H1 (cell line): ENCODE results near the gene CPNE8. TPM values are rescaled to one million over a fixed set of nuclear protein-coding genes. Genes with fewer than 3 reads are reported as not detected.

Experiments
- CTCF ChIA-PET: fragments of 300-600 bp; sonication (Branson Sonifier 250); formaldehyde crosslinking; loops from one replicate; lab custom pipeline; 2021; ENCODE audit not compliant: partially characterized antibody; lab: Charles Lee
- POLR2A ChIA-PET: fragments of 300-600 bp; sonication (Branson Sonifier 250); formaldehyde crosslinking; loops from one replicate; lab custom pipeline; 2021; ENCODE audit warnings: inconsistent platforms; ENCODE audit not compliant: partially characterized antibody; lab: Charles Lee
- DNase-seq, 2 experiments: peaks; one replicate each; pipeline versions ENCODE4 v3.0.0 to v3.0.0-alpha.2; 2010 to 2022; ENCODE audit warnings: low spot score in 2 of 2, low read depth in 1 of 2, mixed read lengths in 1 of 2
- FAIRE-seq: peaks from 2 replicates; lab custom pipeline; 2011; peaks lifted over from hg19 to GRCh38; lab: Jason Lieb, UNC
- H2AFZ ChIP-seq: 2 replicates; pipeline ENCODE4 v1.8.1; 2012; ENCODE audit warnings: low read length, inconsistent platforms
- H2AK5ac ChIP-seq: 2 replicates; pipeline ENCODE4 v1.6.1; 2013; ENCODE audit warnings: low read depth, low read length
- H2BK120ac ChIP-seq: replicated peaks from 2 replicates; pipeline ENCODE3; 2013; ENCODE audit warnings: low read depth, low read length, inconsistent platforms
- H2BK12ac ChIP-seq: 2 replicates; pipeline ENCODE4 v1.6.1; 2013; ENCODE audit warnings: low read depth, low read length
- H2BK15ac ChIP-seq: 2 replicates; pipeline ENCODE4 v1.6.1; 2013; ENCODE audit warnings: low read length
- H2BK20ac ChIP-seq: 2 replicates; pipeline ENCODE4 v1.6.1; 2013; ENCODE audit warnings: low read length
- H2BK5ac ChIP-seq: 2 replicates; pipeline ENCODE4 v1.6.1; 2013; ENCODE audit warnings: low read depth, low read length
- H3K14ac ChIP-seq: 2 replicates; pipeline ENCODE4 v1.6.1; 2013; ENCODE audit warnings: inconsistent platforms; ENCODE audit not compliant: insufficient read length
- H3K18ac ChIP-seq: 2 replicates; pipeline ENCODE4 v1.6.1; 2013; ENCODE audit warnings: low read length; ENCODE audit errors: extremely low read depth
- H3K23ac ChIP-seq: 2 replicates; pipeline ENCODE4 v1.6.1; 2013; ENCODE audit warnings: inconsistent platforms; ENCODE audit not compliant: insufficient read length
- H3K23me2 ChIP-seq: 2 replicates; pipeline ENCODE4 v1.6.1; 2013; ENCODE audit warnings: low read depth, low read length
- H3K27ac ChIP-seq: 2 replicates; pipeline ENCODE4 v1.6.1; 2011; ENCODE audit warnings: low read depth, low read length, inconsistent platforms
- H3K27me3 ChIP-seq, 4 experiments: replicated peaks in 1 of 4; 1 replicate in 1 of 4; 2 replicates in 3 of 4; pipeline versions ENCODE4 v1.6.1 to v1.8.1; 2011 to 2013; ENCODE audit warnings: low read length in 3 of 4, mild to moderate bottlenecking in 3 of 4, inconsistent platforms in 2 of 4, mixed read lengths in 2 of 4, moderate library complexity in 1 of 4; ENCODE audit not compliant: control insufficient read depth in 3 of 4, insufficient read depth in 3 of 4; ENCODE audit errors: extremely low read depth in 1 of 4
- H3K36me3 ChIP-seq, 4 experiments: 2 replicates each; pipeline versions ENCODE4 v1.6.1 to v1.8.1; 2011 to 2013; ENCODE audit warnings: mild to moderate bottlenecking in 4 of 4, low read length in 3 of 4, moderate library complexity in 2 of 4, control low read depth in 1 of 4, inconsistent platforms in 1 of 4; ENCODE audit not compliant: insufficient read depth in 4 of 4, control insufficient read depth in 2 of 4
- H3K4ac ChIP-seq: replicated peaks from 2 replicates; pipeline ENCODE3; 2013; ENCODE audit warnings: low read length, low read depth, mixed read lengths, inconsistent platforms; ENCODE audit not compliant: insufficient read length
- H3K4me1 ChIP-seq, 4 experiments: replicated peaks in 1 of 4; 1 replicate in 1 of 4; 2 replicates in 3 of 4; pipeline versions ENCODE4 v1.6.1 to v1.8.1; 2011 to 2013; ENCODE audit warnings: low read length in 3 of 4, inconsistent platforms in 2 of 4, mixed read lengths in 1 of 4; ENCODE audit not compliant: insufficient read depth in 4 of 4, control insufficient read depth in 3 of 4
- H3K4me2 ChIP-seq, 2 experiments: 2 replicates each; pipeline versions ENCODE4 v1.6.1 to v1.8.1; 2011 to 2013; ENCODE audit warnings: low read depth in 2 of 2, low read length in 2 of 2, control low read depth in 1 of 2, inconsistent platforms in 1 of 2, mild to moderate bottlenecking in 1 of 2; ENCODE audit not compliant: insufficient read depth in 1 of 2
- H3K4me3 ChIP-seq, 4 experiments: fragments of 200-600, 300-600 bp in 1 of 4; sonication (generic), shearing (Covaris generic), sonication (Bioruptor Twin) in 1 of 4; 2 replicates each; pipeline versions ENCODE4 v1.5.1 to v1.8.1; 2011 to 2016; ENCODE audit warnings: low read length in 4 of 4, low read depth in 3 of 4, control low read depth in 2 of 4, inconsistent platforms in 2 of 4, mild to moderate bottlenecking in 2 of 4, mixed read lengths in 1 of 4, moderate library complexity in 1 of 4; ENCODE audit not compliant: insufficient read depth in 2 of 4; ENCODE audit errors: extremely low read depth in 1 of 4
- H3K56ac ChIP-seq: replicated peaks from 2 replicates; pipeline ENCODE3; 2013; ENCODE audit warnings: low read depth, mild to moderate bottlenecking, mixed read lengths, low read length, inconsistent platforms; ENCODE audit not compliant: insufficient read length
- H3K79me1 ChIP-seq: 2 replicates; pipeline ENCODE4 v1.6.1; 2013; ENCODE audit warnings: low read depth, low read length, control low read depth
- H3K79me2 ChIP-seq, 2 experiments: 2 replicates each; pipeline versions ENCODE4 v1.6.1 to v1.8.1; 2012 to 2013; ENCODE audit warnings: low read length in 2 of 2, mild to moderate bottlenecking in 2 of 2, inconsistent platforms in 1 of 2; ENCODE audit not compliant: insufficient read depth in 2 of 2, control insufficient read depth in 1 of 2
- H3K9ac ChIP-seq, 4 experiments: replicated peaks in 1 of 4; 1 replicate in 1 of 4; 2 replicates in 3 of 4; pipeline versions ENCODE4 v1.6.1 to v1.8.1; 2011 to 2013; ENCODE audit warnings: low read depth in 3 of 4, low read length in 3 of 4, control low read depth in 2 of 4, mild to moderate bottlenecking in 2 of 4, moderate library complexity in 2 of 4, inconsistent platforms in 1 of 4; ENCODE audit errors: extremely low read depth in 1 of 4
- H3K9me3 ChIP-seq, 2 experiments: 2 replicates each; pipeline versions ENCODE4 v1.6.1 to v1.8.1; 2012 to 2013; ENCODE audit warnings: mild to moderate bottlenecking in 2 of 2, moderate library complexity in 2 of 2, control low read depth in 1 of 2, inconsistent platforms in 1 of 2, low read depth in 1 of 2, low read length in 1 of 2, mixed read lengths in 1 of 2; ENCODE audit not compliant: insufficient read depth in 2 of 2
- H4K20me1 ChIP-seq, 2 experiments: replicated peaks in 1 of 2; 2 replicates each; pipeline versions ENCODE3 to v1.8.1; 2011 to 2013; ENCODE audit warnings: inconsistent platforms in 2 of 2, low read length in 2 of 2, mild to moderate bottlenecking in 1 of 2; ENCODE audit not compliant: insufficient read depth in 2 of 2, control insufficient read depth in 1 of 2
- H4K5ac ChIP-seq: 2 replicates; pipeline ENCODE4 v1.6.1; 2013; ENCODE audit warnings: low read length, low read depth, mixed read lengths, inconsistent platforms; ENCODE audit not compliant: insufficient read length
- H4K8ac ChIP-seq: 2 replicates; pipeline ENCODE4 v1.8.0; 2013; ENCODE audit warnings: mild to moderate bottlenecking, moderate library complexity, low read length, inconsistent platforms; ENCODE audit not compliant: insufficient read depth; ENCODE audit errors: extremely low read depth
- H4K91ac ChIP-seq: replicated peaks from 2 replicates; pipeline ENCODE3; 2013; ENCODE audit warnings: low read length, mixed read lengths, inconsistent platforms; ENCODE audit not compliant: insufficient read length
- GABPA ChIP-seq: IDR thresholded peaks from 2 replicates; pipeline ENCODE4 v1.6.1; 2011; ENCODE audit warnings: mild to moderate bottlenecking, low read length, moderate library complexity, borderline replicate concordance; ENCODE audit not compliant: insufficient read depth
- SIN3A ChIP-seq, 2 experiments: IDR thresholded peaks in 1 of 2; conservative IDR thresholded peaks in 1 of 2; 2 replicates each; pipeline ENCODE4 v1.6.1; 2011 to 2012; ENCODE audit warnings: low read length in 2 of 2, improper control_type of control experiment in 1 of 2, low read depth in 1 of 2, mild to moderate bottlenecking in 1 of 2
- SUZ12 ChIP-seq: fragments of 200-600 bp; sonication (generic); IDR thresholded peaks from 2 replicates; pipeline ENCODE4 v1.6.1; 2012; ENCODE audit warnings: mild to moderate bottlenecking, inconsistent platforms, low read length, moderate library complexity, mixed read lengths
- TAF7 ChIP-seq: optimal IDR thresholded peaks from 2 replicates; pipeline ENCODE3; 2011; ENCODE audit warnings: low read depth, mild to moderate bottlenecking, inconsistent platforms, low read length, moderate library complexity, borderline replicate concordance
- WGBS, 2 experiments: shearing (Covaris generic) in 1 of 2; methylation state at CpG; one replicate each; pipeline versions ENCODE4 v1.1.6 to v1.1.7; 2013 to 2015; ENCODE audit warnings: low lambda C conversion rate in 2 of 2, mixed read lengths in 2 of 2, inconsistent platforms in 1 of 2, low coverage in 1 of 2, missing lambda C conversion rate in 1 of 2; ENCODE audit not compliant: insufficient replicate concordance in 2 of 2, insufficient coverage in 1 of 2, insufficient read length in 1 of 2; ENCODE audit errors: extremely low coverage in 1 of 2, missing lambda C conversion rate in 1 of 2; 5-methylcytosine and 5-hydroxymethylcytosine counted together
- polyA plus RNA-seq, 7 experiments: library from polyadenylated mRNA; depleted of rRNA in 3 of 7; stranded (reverse) in 5 of 7; unstranded in 2 of 7; fragments of >200 nt in 5 of 7; fragments of 200-250 nt in 2 of 7; gene quantifications; 1 replicate in 5 of 7; 2 replicates in 1 of 7; 4 replicates in 1 of 7; pipeline versions ENCODE4 v1.2.1 to v1.2.3, GENCODE V29; 2011 to 2013; ENCODE audit warnings: missing spikeins in 2 of 7, mixed read lengths in 2 of 7
- total RNA-seq: library from RNA; stranded (reverse); fragmentation: NEBNext Ultra II Directional; extraction: Animal tissue kit (Norgen Biotek cat#: 25700); gene quantifications from 2 replicates; pipeline ENCODE4 v1.2.1, GENCODE V29; 2021

Gene CPNE8
- total and polyA plus RNA-seq, 2 of the 8 experiments (the other 6 are each of a cell fraction or from before 2014, with no cell fraction given) = 2.5 to 6.8 TPM

GRCh38 chr12:38713294-38713693, 192.1 kb downstream of the CPNE8 start:
- Histone ChIP-seq H3K4me2 (no peak overlapping the region), H3K14ac (no peak overlapping the region), H4K20me1 (no peaks in the 10 kb centered on the region), H3K27me3 (no peaks in the 10 kb centered on the region), H3K79me1 (no peaks in the 10 kb centered on the region), H2BK20ac (no peak overlapping the region), H2BK5ac (no peak overlapping the region), H3K23ac (no peak overlapping the region), H3K79me2 (no peaks in the 10 kb centered on the region), H3K9me3 (no peaks in the 10 kb centered on the region), H3K36me3 (no peaks in the 10 kb centered on the region), H2AK5ac (no peak overlapping the region), H4K5ac (no peak overlapping the region), H2BK120ac (no peak overlapping the region), H2AFZ (no peak overlapping the region), H3K4ac (no peak overlapping the region), H3K56ac (no peak overlapping the region), H2BK12ac (no peak overlapping the region), H3K18ac (no peak overlapping the region), H2BK15ac (no peak overlapping the region), H4K91ac (no peak overlapping the region), H3K4me1 (no peaks in the 10 kb centered on the region), H3K23me2 (no peaks in the 10 kb centered on the region; the same call in 1 of the 2 replicates), H3K4me3 (no peak overlapping the region), H3K9ac (no peak overlapping the region), H4K8ac (no peak overlapping the region), H3K27ac (no peak overlapping the region)
- 85% methylated on average over 6 of the region's 6 CpGs; no CpG with 5 or more reads in 1 of the 2 experiments for WGBS, 2 experiments
- CTCF ChIA-PET = no interaction called here
- FAIRE-seq = no peak
- POLR2A ChIA-PET = no interaction called here
- DNase-seq = no peak
- TF ChIP-seq SIN3A (conservative IDR thresholded peaks at IDR 0.05 in 1 of 2, IDR thresholded peaks at IDR 0.05 in 1 of 2; ENCODE audit: low read depth in 1 of 2, low read length in 2 of 2) (no peak), TAF7 (no peak), SUZ12 (no peak), GABPA (no peak)
